GM19099 (cell line): ENCODE results near the gene CBLB.

Source experiments
- POLR2A ChIP-seq: IDR thresholded peaks from 3 replicates; pipeline ENCODE4 v1.6.1; 2011; ENCODE audit warnings: low read depth; ENCODE audit not compliant: insufficient read length; ENCODE audit errors: extremely low read depth

The CBLB gene

GRCh38 chr3:105860641-105861040 is 8.2 kb downstream of the CBLB start:
- TF ChIP-seq POLR2A = no peak

- no peak for TF ChIP-seq POLR2A
Observed at GRCh38 chr3:105858017-105858416, 10.8 kb downstream of the CBLB start.

- TF ChIP-seq POLR2A = no peak
Observed at GRCh38 chr3:105857601-105858000, 11.2 kb downstream of the CBLB start.

GRCh38 chr3:105856605-105857004 is 12.2 kb downstream of the CBLB start:
- TF ChIP-seq POLR2A = no peak

- no peak for TF ChIP-seq POLR2A
Observed at GRCh38 chr3:105853801-105854432, 14.9 kb downstream of the CBLB start.

GRCh38 chr3:105851582-105851981 is 17.2 kb downstream of the CBLB start:
- no peak for TF ChIP-seq POLR2A

GRCh38 chr3:105851176-105851575 is 17.6 kb downstream of the CBLB start:
- TF ChIP-seq POLR2A = no peak

GRCh38 chr3:105850593-105850992 is 18.2 kb downstream of the CBLB start:
- TF ChIP-seq POLR2A = no peak

- TF ChIP-seq POLR2A = no peak
Observed at GRCh38 chr3:105848821-105849220, 20.0 kb downstream of the CBLB start.

- TF ChIP-seq POLR2A = no peak
Observed at GRCh38 chr3:105847865-105848264, 20.9 kb downstream of the CBLB start.

GRCh38 chr3:105847452-105847851 is 21.4 kb downstream of the CBLB start:
- no peak for TF ChIP-seq POLR2A

- no peak for TF ChIP-seq POLR2A
Observed at GRCh38 chr3:105846809-105847208, 22.0 kb downstream of the CBLB start.

GRCh38 chr3:105845488-105845887 is 23.3 kb downstream of the CBLB start:
- no peak for TF ChIP-seq POLR2A

GRCh38 chr3:105844704-105845103 is 24.1 kb downstream of the CBLB start:
- TF ChIP-seq POLR2A = no peak

- no peak for TF ChIP-seq POLR2A
Observed at GRCh38 chr3:105843994-105844393, 24.8 kb downstream of the CBLB start.

GRCh38 chr3:105842943-105843342 is 25.9 kb downstream of the CBLB start:
- TF ChIP-seq POLR2A = no peak

GRCh38 chr3:105842449-105842848 is 26.4 kb downstream of the CBLB start:
- TF ChIP-seq POLR2A = no peak
